Activated CD4-positive, alpha-beta T cell treated with anti-CD3 and anti-CD28 coated beads for 48 hours (primary cell): Measurements from ENCODE around the gene PHAF1.
"Not testable (repeated sequence)": the region's sequence is repeated elsewhere in the genome, so short reads cannot be mapped to it uniquely, and the experiment has no call there.

ENCODE experiments used
- DNase-seq: peaks from one replicate; pipeline ENCODE4 v3.0.0-alpha.2; 2020

PHAF1 gene

DNA sequence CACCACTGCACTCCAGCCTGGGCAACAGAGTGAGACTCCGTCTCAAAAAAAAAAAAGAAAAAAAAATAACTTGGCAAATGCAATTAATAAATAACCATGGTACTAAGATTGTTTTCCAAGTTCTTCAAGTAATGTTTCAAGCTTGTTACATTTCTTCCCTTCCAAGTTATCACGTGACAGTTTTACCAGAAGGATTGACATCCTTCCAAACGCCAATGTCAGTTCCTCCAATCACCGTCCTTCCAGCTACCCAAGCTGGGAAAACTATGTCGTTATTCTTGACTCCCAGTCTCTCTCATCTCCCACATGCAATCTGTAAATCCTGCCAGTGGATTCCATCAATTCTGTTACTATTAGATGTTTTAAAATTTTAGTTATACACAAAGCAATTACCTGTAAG lies 3.9 kb upstream of the PHAF1 start:
- no peak for DNase-seq

DNA sequence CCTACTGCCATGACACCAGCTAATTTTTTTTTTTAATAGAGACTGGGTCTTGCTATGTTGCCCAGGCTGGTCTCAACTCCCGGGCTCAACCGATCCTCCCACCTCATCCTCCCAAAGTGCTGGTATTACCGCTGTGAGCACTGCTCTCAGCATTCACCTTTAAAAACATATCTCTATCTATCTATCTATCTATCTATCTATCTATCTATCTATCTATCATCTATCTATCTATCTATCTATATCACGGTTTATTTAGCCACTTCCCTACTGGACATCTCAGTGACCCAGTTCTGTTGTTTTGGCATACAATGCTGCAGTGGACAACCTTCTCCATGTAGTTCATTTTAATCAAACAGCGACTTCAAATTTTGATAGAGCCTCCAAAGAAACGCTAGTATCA lies 1.3 kb upstream of the PHAF1 start:
- no peak for DNase-seq

DNA sequence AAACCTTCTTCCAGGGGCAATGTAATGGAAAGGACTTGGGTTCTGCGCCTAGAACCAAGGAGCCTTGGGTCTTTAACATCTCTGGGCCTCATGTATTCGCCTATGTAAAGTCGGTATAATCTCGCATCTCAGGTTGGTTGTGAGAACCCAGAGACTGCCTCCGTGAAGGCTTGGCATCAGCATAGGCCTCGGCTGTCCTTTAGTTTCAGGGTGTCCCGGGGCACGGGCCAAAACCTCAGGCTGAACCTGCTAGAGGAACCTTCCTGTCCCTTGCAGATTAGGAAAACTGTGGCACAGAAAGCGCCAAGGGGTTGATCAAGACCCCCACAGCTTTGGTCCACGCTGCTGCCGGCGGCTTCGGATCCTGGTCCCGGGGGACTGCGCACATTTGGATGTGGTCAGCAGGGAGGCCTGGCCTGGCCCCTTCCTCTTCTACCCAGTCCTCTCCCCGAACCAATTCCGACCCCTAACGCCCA lies 772 bp upstream of the PHAF1 start:
- no peak for DNase-seq

DNA sequence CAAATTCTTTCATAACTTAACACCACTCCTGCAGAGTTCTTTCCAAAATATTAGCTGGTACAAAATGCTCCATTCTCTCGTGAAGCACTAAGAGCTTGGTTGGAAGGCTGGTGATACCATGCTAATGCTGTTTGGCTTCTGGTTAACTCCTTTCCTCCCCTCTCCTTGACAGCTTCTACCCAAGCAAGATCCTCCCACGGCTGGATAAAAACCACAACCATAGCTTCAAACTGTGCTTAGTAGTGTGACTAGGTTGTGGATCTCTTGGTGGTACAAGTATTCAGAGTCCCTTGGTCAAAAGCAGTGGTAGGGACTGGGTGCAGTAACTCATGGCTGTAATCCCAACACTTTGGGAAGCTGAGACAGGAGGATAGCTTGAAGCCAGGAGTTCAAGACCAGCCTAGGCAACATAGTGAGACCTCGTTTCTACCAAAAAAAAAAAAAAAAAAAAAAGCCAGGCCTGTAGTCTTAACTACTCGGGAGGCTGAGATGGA lies 2.3 kb downstream of the PHAF1 start:
- DNase-seq: no peak

DNA sequence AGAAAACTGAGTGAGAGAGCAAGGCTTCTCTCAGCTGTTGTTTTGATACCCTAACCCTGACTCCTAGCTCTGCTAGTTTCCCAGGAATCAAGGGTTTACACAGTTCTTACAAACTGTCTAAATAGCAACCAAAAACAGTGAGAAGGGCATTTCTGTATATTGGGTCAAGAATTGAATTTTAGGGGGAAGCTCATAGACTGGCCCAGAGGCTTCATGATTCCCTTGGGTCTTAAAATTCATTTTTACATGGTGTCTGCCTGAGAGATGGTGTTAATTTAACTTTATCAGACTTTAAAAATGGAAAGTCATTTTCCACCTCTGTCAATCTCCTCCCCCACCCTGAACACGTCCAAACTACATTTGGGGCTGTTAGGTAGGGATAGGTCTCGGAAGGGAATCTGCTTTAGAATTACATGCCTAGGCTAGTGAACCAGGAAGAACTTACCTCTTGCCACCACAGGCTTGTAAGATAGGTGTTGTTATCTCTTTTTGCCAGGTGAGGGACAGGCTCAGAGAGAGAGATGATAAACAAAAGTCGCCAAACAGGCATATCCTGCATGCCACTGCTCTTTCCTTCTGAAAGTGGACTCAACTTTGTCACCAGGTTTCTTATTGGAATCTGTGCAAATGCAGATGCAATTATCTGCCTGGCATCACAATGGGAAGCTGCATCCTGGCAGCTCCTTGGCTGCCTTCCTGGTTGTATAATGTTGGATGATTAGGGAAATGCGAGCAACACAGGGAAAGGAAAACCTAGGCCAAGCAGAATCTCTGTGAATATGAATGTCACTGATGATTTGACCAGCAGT lies 3.1 kb downstream of the PHAF1 start:
- no peak for DNase-seq

DNA sequence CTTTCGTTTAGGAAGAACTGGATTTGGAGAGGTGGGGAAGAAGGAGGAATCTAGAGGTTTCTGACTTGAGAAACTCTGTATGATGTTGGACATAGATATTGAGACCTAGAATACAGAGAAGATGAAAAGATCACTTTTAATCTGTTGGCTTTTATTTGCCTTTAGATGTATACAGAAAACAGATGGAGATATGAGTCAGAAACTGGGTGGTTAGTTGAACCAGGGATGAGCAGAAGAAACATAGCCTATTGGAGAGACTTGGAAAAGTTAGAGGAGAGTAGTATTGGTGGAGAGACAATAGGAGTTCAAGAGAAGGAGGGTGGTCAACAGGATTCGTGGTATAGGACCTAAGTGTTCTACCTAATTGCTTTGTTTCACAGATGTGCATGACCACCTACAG lies 5.1 kb downstream of the PHAF1 start:
- DNase-seq: no peak

- DNase-seq: no peak
Observed at GRCh38 chr16:67115639-67116038, 5.9 kb downstream of the PHAF1 start.

- no peak for DNase-seq
Observed at GRCh38 chr16:67116388-67117311, 6.9 kb downstream of the PHAF1 start.

GRCh38 chr16:67117716-67118115 lies 8.0 kb downstream of the PHAF1 start:
- DNase-seq: no peak

GRCh38 chr16:67120025-67120424 lies 10.3 kb downstream of the PHAF1 start:
- DNase-seq: no peak

DNA sequence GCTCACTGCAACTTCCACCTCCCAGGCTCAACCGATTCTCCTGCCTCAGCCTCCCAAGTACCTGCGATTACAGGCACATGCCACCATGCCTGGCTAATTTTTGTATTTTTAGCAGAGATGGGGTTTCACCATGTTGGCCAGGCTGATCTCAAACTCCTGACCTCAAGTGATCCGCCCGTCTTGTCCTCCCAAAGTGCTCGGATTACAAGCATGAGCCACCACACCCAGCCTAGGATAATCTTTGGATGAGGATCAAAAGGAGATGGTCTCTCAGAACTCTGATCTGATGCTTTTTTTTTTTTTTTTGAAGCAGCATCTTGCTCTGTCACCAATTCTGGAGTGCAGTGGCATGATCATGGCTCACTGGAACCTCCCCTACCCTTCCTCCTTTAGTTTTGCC lies 13.1 kb downstream of the PHAF1 start:
- not testable (repeated sequence) for DNase-seq

GRCh38 chr16:67128417-67128816 lies 18.7 kb downstream of the PHAF1 start:
- no peak for DNase-seq

DNA sequence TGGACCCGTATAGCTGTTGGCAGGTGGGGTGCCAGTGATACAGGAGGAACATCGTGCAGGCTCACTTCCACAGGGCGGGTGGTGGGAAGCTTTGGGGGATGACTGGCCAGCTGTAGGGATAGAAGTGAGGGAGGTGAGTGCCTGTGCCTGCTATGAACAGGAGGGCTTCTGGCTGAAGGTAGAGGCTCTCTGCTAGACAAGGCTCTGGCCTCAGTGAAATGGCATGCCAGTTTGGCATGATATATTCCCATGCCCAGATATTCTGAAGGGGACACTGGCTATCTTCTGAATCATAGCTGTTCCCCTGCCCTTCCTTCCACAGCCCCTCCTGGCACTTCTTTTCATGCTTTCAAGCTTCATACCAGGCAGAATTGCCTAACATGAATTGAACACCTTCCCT lies 19.1 kb downstream of the PHAF1 start:
- DNase-seq: no peak

- no peak for DNase-seq
Observed at GRCh38 chr16:67129422-67129821, 19.7 kb downstream of the PHAF1 start.

DNA sequence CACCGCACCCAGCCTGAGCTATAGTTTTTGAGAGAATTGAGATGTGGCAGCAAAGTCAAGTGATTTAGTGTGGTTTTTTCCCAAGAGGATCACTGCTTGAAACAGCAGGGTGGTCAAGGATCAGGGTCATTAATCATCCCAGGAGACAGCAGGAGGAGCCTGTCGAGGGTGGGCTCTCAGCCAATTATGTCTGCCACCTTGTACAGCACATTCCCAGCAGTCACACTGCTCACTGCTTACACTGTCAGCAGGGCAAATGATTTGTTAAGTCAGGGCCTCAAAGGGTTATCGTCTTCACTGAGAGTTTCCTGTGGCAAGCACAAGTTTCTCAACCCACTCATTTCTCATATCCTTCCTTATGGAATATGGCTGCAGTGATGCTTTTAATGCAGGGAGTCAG lies 27.9 kb downstream of the PHAF1 start:
- no peak for DNase-seq

DNA sequence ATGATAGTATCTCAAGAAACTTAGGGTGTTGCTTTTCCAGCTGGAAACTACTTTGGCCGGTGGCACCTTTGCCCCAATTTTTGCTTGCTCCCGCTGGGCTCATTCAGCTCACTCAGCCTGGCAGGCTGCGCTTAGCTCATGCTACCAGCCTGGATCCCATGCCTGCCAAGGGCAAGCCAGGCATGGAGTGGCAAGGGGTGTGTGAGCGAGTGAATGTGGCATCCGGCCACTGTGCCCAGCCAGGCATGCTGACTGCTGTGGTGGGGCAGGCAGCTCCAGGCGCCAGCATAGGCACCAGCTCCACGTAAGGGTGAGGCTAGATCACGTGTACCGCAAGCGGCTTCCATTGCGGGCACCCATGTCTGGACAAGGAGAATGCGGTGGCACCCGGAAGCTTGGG lies 31.6 kb downstream of the PHAF1 start:
- no peak for DNase-seq

- no peak for DNase-seq
Observed at GRCh38 chr16:67142342-67142741, 32.6 kb downstream of the PHAF1 start.

- no peak for DNase-seq
Observed at GRCh38 chr16:67144943-67145342, 35.2 kb downstream of the PHAF1 start.

GRCh38 chr16:67145746-67146145 lies 36.0 kb downstream of the PHAF1 start:
- no peak for DNase-seq

DNA sequence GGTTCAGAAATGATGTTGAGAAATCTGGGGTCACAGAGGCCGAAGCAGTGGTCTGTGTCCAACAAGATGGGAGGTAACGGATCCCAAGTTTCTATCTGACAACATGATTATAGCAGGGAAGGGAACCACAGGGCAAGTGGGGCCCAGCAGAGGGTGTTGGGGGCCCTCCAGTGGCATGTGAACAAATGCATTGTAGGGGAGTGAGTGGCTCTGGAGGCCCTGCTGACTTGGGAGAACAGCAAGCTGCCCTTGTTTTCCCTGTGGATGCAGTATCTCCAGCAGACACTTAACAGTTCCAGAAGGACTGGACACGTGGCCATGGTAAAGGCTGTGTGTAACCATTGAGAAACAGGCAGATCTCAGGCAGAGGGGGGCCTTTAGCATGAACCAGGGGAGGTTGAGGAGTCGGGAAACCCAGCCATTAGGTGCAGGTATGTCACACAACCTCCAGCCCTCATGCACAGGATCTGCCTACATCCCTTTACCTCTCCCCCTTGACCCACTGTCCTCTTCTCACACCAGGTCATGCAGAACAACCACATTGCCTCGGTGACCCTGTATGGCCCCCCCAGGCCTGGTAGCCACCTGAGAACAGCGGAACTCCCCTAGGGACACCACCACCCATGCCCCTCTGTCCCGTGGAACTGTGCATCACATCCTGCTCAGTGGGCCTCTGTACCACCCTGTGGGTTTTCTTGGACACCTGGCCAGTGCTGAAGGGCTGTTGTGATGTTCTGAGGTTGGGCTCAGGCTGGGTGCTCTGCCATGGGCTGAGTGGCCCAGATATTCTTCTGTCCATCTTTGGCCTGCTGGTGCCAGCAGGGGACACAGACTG lies 37.0 kb downstream of the PHAF1 start:
- DNase-seq: no peak

GRCh38 chr16:67147437-67148140 lies 37.8 kb downstream of the PHAF1 start:
- DNase-seq: no peak

DNA sequence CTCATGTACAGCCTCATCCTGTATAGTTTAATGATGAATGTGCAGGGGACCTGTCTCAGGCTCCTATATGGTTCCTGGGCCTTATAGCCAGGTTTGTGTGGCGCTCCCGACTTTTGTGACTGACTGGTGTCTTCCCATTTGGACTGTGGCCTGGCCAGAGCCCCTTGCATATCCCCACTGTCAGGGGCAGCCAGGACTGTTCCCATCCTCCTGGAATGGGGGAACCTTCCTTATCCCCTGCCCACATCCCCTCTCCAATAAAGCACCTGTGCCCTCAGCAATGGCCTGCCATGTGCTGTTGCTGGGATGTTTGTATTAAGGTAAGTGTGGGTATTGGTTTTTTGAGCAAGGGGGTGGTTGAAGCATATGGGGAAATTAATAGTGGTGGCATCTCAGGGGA lies 38.5 kb downstream of the PHAF1 start:
- DNase-seq: no peak
